A549 (cell line): ENCODE results near the gene MPST. TPM values are rescaled to one million over a fixed set of nuclear protein-coding genes. Genes with fewer than 3 reads are reported as not detected.

Experiments used
- ATAC-seq, 2 experiments: fragments of 200-7000 bp in 1 of 2; fragments of >200 bp in 1 of 2; cut with Nextera tagmentation in 1 of 2; cut with Tn5 transposase in 1 of 2; 3 replicates each; pipeline versions ENCODE4 v1.8.0 to v1.9.1; 2018 to 2020; ENCODE audit warnings: mild to moderate bottlenecking in 1 of 2, moderate library complexity in 1 of 2
- CTCF ChIA-PET: fragments of 300-600 bp; sonication (Branson Sonifier 250); formaldehyde crosslinking; extraction: SDS; loops from one replicate; lab custom pipeline; 2021; ENCODE audit warnings: antibody characterized with exemption, inconsistent platforms; lab: Yijun Ruan, JAX
- POLR2A ChIA-PET: fragments of 350-600 bp; formaldehyde crosslinking; extraction: SDS; loops from one replicate; lab custom pipeline; 2021; ENCODE audit warnings: antibody characterized with exemption, inconsistent platforms; lab: Yijun Ruan, JAX
- DNase-seq, 2 experiments: peaks; one replicate each; pipeline versions ENCODE4 v3.0.0 to v3.0.0-alpha.2; 2011 to 2016; ENCODE audit warnings: low read depth in 1 of 2, low spot score in 1 of 2
- FAIRE-seq: peaks from 2 replicates; lab custom pipeline; 2011; peaks lifted over from hg19 to GRCh38; lab: Jason Lieb, UNC
- H3K27ac ChIP-seq, 2 experiments: fragments of >200 bp; sonication (Bioruptor Twin); formaldehyde crosslinking; 3 replicates each; pipeline ENCODE4 v1.5.1; 2016 to 2017
- H3K4me1 ChIP-seq: fragments of >200 bp; sonication (Bioruptor Twin); formaldehyde crosslinking; 3 replicates; pipeline ENCODE4 v1.6.1; 2016
- H3K4me2 ChIP-seq: fragments of >200 bp; sonication (Bioruptor Twin); formaldehyde crosslinking; 3 replicates; pipeline ENCODE4 v1.6.1; 2016
- H3K4me3 ChIP-seq: fragments of >200 bp; sonication (Bioruptor Twin); formaldehyde crosslinking; 3 replicates; pipeline ENCODE4 v1.5.1; 2016
- H3K9me3 ChIP-seq: fragments of >200 bp; sonication (Bioruptor Twin); formaldehyde crosslinking; 3 replicates; pipeline ENCODE4 v1.6.1; 2016
- BCL3 ChIP-seq: fragments of >200 bp; sonication (Bioruptor Twin); formaldehyde crosslinking; IDR thresholded peaks from 3 replicates; pipeline ENCODE4 v1.6.1; 2016
- BHLHE40 ChIP-seq: IDR thresholded peaks from 2 replicates; pipeline ENCODE4 v1.6.1; 2012; ENCODE audit warnings: low read depth, low read length, inconsistent platforms
- CEBPB ChIP-seq, 2 experiments: fragments of >200 bp in 1 of 2; sonication (Bioruptor Twin) in 1 of 2; formaldehyde crosslinking in 1 of 2; IDR thresholded peaks; 2 replicates each; pipeline ENCODE4 v1.6.1; 2012 to 2016
- CTCF ChIP-seq: fragments of >200 bp; sonication (Bioruptor Twin); formaldehyde crosslinking; IDR thresholded peaks from 3 replicates; pipeline ENCODE4 v1.5.1; 2016
- E2F6 ChIP-seq: IDR thresholded peaks from 2 replicates; pipeline ENCODE4 v1.6.1; 2012; ENCODE audit warnings: low read depth, borderline replicate concordance
- EHF ChIP-seq: fragments of 250-450 bp; sonication (Bioruptor Pico); IDR thresholded peaks from 2 replicates; pipeline ENCODE4 v1.5.0; 2020; ENCODE audit warnings: mild to moderate bottlenecking
- FOSL2 ChIP-seq, 2 experiments: fragments of 450-650 bp in 1 of 2; fragments of >200 bp in 1 of 2; sonication (Bioruptor Twin) in 1 of 2; formaldehyde crosslinking; IDR thresholded peaks; 2 replicates each; pipeline versions ENCODE4 v1.5.0 to v1.6.1; 2016 to 2020; ENCODE audit warnings: mild to moderate bottlenecking in 1 of 2, moderate library complexity in 1 of 2
- FOXS1 ChIP-seq: fragments of 250-450 bp; sonication (Bioruptor Pico); IDR thresholded peaks from 2 replicates; pipeline ENCODE4 v1.5.0; 2020; ENCODE audit warnings: mild to moderate bottlenecking, moderate library complexity
- HDAC2 ChIP-seq: fragments of 200-600 bp; sonication (generic); IDR thresholded peaks from 2 replicates; pipeline ENCODE4 v1.6.1; 2016
- MAFK ChIP-seq: fragments of 450-650 bp; IDR thresholded peaks from 2 replicates; pipeline ENCODE4 v1.6.1; 2014; ENCODE audit not compliant: partially characterized antibody
- MAX ChIP-seq: IDR thresholded peaks from 2 replicates; pipeline ENCODE4 v1.6.1; 2012
- NFE2L2 ChIP-seq: fragments of 150-350 bp; conservative IDR thresholded peaks from 2 replicates; pipeline ENCODE4 v1.6.1; 2014; ENCODE audit warnings: low read length
- NPAS2 ChIP-seq: fragments of 250-450 bp; sonication (Bioruptor Pico); IDR thresholded peaks from 2 replicates; pipeline ENCODE4 v1.8.0; 2022; ENCODE audit warnings: mild to moderate bottlenecking, moderate library complexity, borderline replicate concordance
- NR3C1 ChIP-seq: fragments of >200 bp; sonication (Bioruptor Twin); formaldehyde crosslinking; IDR thresholded peaks from 3 replicates; pipeline ENCODE4 v1.6.1; 2017
- PBX3 ChIP-seq: IDR thresholded peaks from 2 replicates; pipeline ENCODE4 v1.6.1; 2012
- PHF8 ChIP-seq: fragments of 200-600 bp; sonication (generic); IDR thresholded peaks from 2 replicates; pipeline ENCODE4 v1.6.1; 2016; ENCODE audit warnings: low read depth, mild to moderate bottlenecking, antibody characterized with exemption, moderate library complexity, borderline replicate concordance
- POLR2A ChIP-seq: IDR thresholded peaks from 2 replicates; pipeline ENCODE4 v1.6.1; 2012; ENCODE audit warnings: mild to moderate bottlenecking, low read length
- RAD21 ChIP-seq, 2 experiments: fragments of >200 bp in 1 of 2; sonication (Bioruptor Twin) in 1 of 2; formaldehyde crosslinking in 1 of 2; IDR thresholded peaks in 1 of 2; conservative IDR thresholded peaks in 1 of 2; 2 replicates in 1 of 2; 3 replicates in 1 of 2; pipeline ENCODE4 v1.6.1; 2012 to 2018; ENCODE audit warnings: inconsistent platforms in 1 of 2
- RCOR1 ChIP-seq: fragments of 150-350 bp; IDR thresholded peaks from 2 replicates; pipeline ENCODE4 v1.6.1; 2014; ENCODE audit warnings: antibody characterized with exemption, low read length, low read depth
- REST ChIP-seq: fragments of 200-600 bp; sonication (generic); IDR thresholded peaks from 2 replicates; pipeline ENCODE4 v1.6.1; 2016; ENCODE audit warnings: antibody characterized with exemption, mild to moderate bottlenecking, moderate library complexity
- SMC3 ChIP-seq: fragments of >200 bp; sonication (Bioruptor Twin); formaldehyde crosslinking; IDR thresholded peaks from 3 replicates; pipeline ENCODE4 v1.6.1; 2018; ENCODE audit warnings: inconsistent platforms
- USF2 ChIP-seq: fragments of 450-650 bp; IDR thresholded peaks from 2 replicates; pipeline ENCODE4 v1.6.1; 2014; ENCODE audit warnings: antibody characterized with exemption
- WGBS: methylation state at CpG from one replicate; pipeline ENCODE4 v1.1.6; 2017; ENCODE audit errors: missing lambda C conversion rate; 5-methylcytosine and 5-hydroxymethylcytosine counted together
- polyA plus RNA-seq, 4 experiments: library from polyadenylated mRNA; depleted of rRNA in 3 of 4; stranded (reverse); fragments of >200 nt; fragmentation: RNase III in 1 of 4; extraction: RNeasy Plus Mini Kit Qiagen cat#74134 plus additional on column Dnase treatment in 1 of 4; gene quantifications; 2 replicates in 3 of 4; 3 replicates in 1 of 4; pipeline ENCODE4 v1.2.3, GENCODE V29; 2011 to 2017

The MPST gene
- polyA plus RNA-seq, 2 of the 4 experiments (the other 2 are of a cell fraction) = 44.2 to 63.3 TPM

GRCh38 chr22:36990457-36990856 is 29.1 kb upstream of the MPST start (continued):
- TF ChIP-seq CTCF (no peak), BHLHE40 (no peak), RCOR1 (no peak), POLR2A (no peak), BCL3 (no peak), NPAS2 (no peak), SMC3 (no peak)

- TF ChIP-seq PBX3 = no peak
- no peak for TF ChIP-seq FOXS1 (CRISPR knock-in tag)
- TF ChIP-seq BCL3 = no peak
- TF ChIP-seq NFE2L2 = no peak
- no peak for TF ChIP-seq USF2
- no peak for TF ChIP-seq NR3C1
- no peak for TF ChIP-seq CEBPB (IDR thresholded peaks at IDR 0.05)
- peaks cover 2% of the 10 kb centered on the region; the same call in 1 of the 3 replicates for H3K9me3 ChIP-seq
- H3K4me3 ChIP-seq = no peak overlapping the region
- 69% methylated on average over 6 of the region's 6 CpGs for WGBS
- CTCF ChIA-PET = interaction anchor here (0.9 to 2.9 kb wide), 3 partner anchors 13 to 53 kb away, joined by 3 to 12 read pairs (median 4); no protein-coding TSS in a partner anchor
- H3K27ac ChIP-seq = no peak overlapping the region
- DNase-seq = no peak
- no peak for FAIRE-seq
- peak in 1 of 2 experiments; percentile 50; a peak in 2 of 6 replicates for ATAC-seq
- no peak overlapping the region for H3K4me2 ChIP-seq
- POLR2A ChIA-PET = no interaction called here
- H3K4me1 ChIP-seq = no peaks in the 10 kb centered on the region
Measured at GRCh38 chr22:36991206-36991605, 28.3 kb upstream of the MPST start.

- CTCF ChIA-PET = interaction anchor here (1.0 to 1.8 kb wide), 3 partner anchors 20 to 216 kb away, joined by 3 to 8 read pairs (median 4); no protein-coding TSS in a partner anchor
- no peak overlapping the region for H3K4me3 ChIP-seq
- 41% methylated on average over 2 of the region's 2 CpGs for WGBS
- POLR2A ChIA-PET = no interaction called here
- DNase-seq (no peak), FAIRE-seq (no peak), ATAC-seq (no peak)
- H3K4me2 ChIP-seq = no peak overlapping the region
- no peak overlapping the region; a peak in 1 of 6 replicates for H3K27ac ChIP-seq
- peaks cover 12% of the 10 kb centered on the region for H3K4me1 ChIP-seq
- no peaks in the 10 kb centered on the region for H3K9me3 ChIP-seq
- no peak for TF ChIP-seq REST
- TF ChIP-seq EHF (CRISPR knock-in tag) = no peak
- no peak for TF ChIP-seq HDAC2
- no peak for TF ChIP-seq BCL3
- no peak for TF ChIP-seq MAX
- no peak for TF ChIP-seq E2F6
- no peak for TF ChIP-seq NR3C1
- no peak for TF ChIP-seq RAD21 (conservative IDR thresholded peaks at IDR 0.05 in 1 of 2, IDR thresholded peaks at IDR 0.05 in 1 of 2)
- TF ChIP-seq PHF8 = no peak
- no peak for TF ChIP-seq FOSL2 (IDR thresholded peaks at IDR 0.05)
- no peak for TF ChIP-seq FOSL2 (CRISPR knock-in tag; IDR thresholded peaks at IDR 0.05)
- TF ChIP-seq POLR2A = no peak
- TF ChIP-seq SMC3 = no peak
- no peak for TF ChIP-seq MAFK
Measured at GRCh38 chr22:36997746-36998145, 21.8 kb upstream of the MPST start.
